Esophagus (tissue), 2 donors: ENCODE data around the gene TRAPPC12. TPM values are rescaled to one million over a fixed set of nuclear protein-coding genes. Genes with fewer than 3 reads are reported as not detected.

Experiments used
- H3K27ac ChIP-seq, 2 donors: one replicate each; pipeline ENCODE4 v1.5.1; 2013; ENCODE audit warnings: low read depth in 2 of 2, mild to moderate bottlenecking in 2 of 2, inconsistent platforms in 1 of 2, low read length in 1 of 2, moderate library complexity in 1 of 2
- H3K27me3 ChIP-seq, 2 donors: one replicate each; pipeline ENCODE4 v1.6.1; 2013; ENCODE audit warnings: low read length in 2 of 2, control low read depth in 1 of 2, mild to moderate bottlenecking in 1 of 2; ENCODE audit not compliant: insufficient read depth in 2 of 2, control insufficient read depth in 1 of 2
- H3K36me3 ChIP-seq, 2 donors: one replicate each; pipeline ENCODE4 v1.6.1; 2013; ENCODE audit warnings: low read length in 1 of 2; ENCODE audit not compliant: control insufficient read depth in 2 of 2, insufficient read depth in 2 of 2
- H3K4me1 ChIP-seq, 2 donors: one replicate each; pipeline ENCODE4 v1.6.1; 2013; ENCODE audit warnings: low read length in 1 of 2; ENCODE audit not compliant: control insufficient read depth in 2 of 2, insufficient read depth in 2 of 2
- H3K4me3 ChIP-seq, 2 donors: one replicate each; pipeline ENCODE4 v1.5.1; 2013; ENCODE audit warnings: low read length in 2 of 2, mild to moderate bottlenecking in 2 of 2, low read depth in 1 of 2, moderate library complexity in 1 of 2
- H3K9me3 ChIP-seq, 2 donors: one replicate each; pipeline ENCODE4 v1.6.1; 2013; ENCODE audit warnings: mild to moderate bottlenecking in 2 of 2, low read depth in 1 of 2, low read length in 1 of 2, moderate library complexity in 1 of 2; ENCODE audit not compliant: control insufficient read depth in 2 of 2, insufficient read depth in 1 of 2
- WGBS, 2 donors: extraction: QIAGEN DNeasy Blood & Tissue Kit; methylation state at CpG; one replicate each; pipeline ENCODE4 v1.1.7; 2013; 5-methylcytosine and 5-hydroxymethylcytosine counted together
- polyA plus RNA-seq, 2 donors: library from polyadenylated mRNA; stranded (reverse); fragments of 200-250 nt; gene quantifications; one replicate each; pipeline ENCODE4 v1.2.3, GENCODE V29; 2013
- donor health status: healthy with polysubstance abuse.
- donor health status: Bipolar disorder and iron deficiency.

The TRAPPC12 gene
- polyA plus RNA-seq, 2 donors: 43.6 to 64.2 TPM

DNA sequence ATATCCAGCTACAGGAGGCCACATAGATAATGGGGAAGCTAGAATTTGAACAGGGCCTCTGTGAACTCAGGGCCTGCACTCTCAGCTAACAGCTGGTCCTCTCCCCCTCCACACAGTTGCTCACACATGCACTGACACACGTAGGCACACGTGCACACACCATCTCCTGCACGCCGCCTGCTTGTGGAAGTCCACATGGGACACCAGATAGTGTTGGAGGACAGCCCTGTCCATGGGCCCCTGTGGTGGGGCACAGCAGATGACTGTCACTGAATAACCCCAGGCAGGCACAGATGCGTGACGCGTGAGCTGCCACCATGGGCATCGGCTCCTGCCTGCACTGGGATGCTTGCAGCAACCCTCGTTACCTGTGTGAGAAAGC lies 87.0 kb downstream of the TRAPPC12 start:
- Histone ChIP-seq H3K9me3 (no peaks in the 10 kb centered on the region), H3K4me1 (no peaks in the 10 kb centered on the region), H3K27me3 (no peaks in the 10 kb centered on the region), H3K4me3 (no peak overlapping the region), H3K27ac (no peak overlapping the region), H3K36me3 (peaks cover 0 to 52% of the 10 kb centered on the region in 2 donors)
- WGBS, 2 donors: 90 to 95% methylated on average over 9 of the region's 9 CpGs

DNA sequence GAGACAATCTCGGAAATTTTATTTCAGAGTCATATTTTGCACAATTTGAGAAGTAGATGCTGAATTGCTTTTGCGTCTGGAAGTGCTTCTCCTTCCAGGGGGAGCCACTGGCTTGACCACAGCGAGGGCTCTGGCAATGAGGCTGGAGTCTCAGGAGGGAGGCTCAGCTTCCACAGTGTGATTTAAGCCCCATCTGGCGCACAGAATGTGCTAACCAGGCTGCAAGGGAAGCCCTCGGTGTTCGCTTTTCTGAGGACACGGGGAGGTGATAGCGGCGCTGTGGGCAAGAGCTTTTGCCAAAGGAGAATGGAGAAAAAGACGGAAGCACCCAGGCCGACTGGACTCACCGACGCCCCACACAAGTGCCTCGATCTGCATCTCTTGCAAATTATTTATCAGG lies 87.5 kb downstream of the TRAPPC12 start:
- Histone ChIP-seq H3K4me1 (no peaks in the 10 kb centered on the region), H3K9me3 (no peaks in the 10 kb centered on the region), H3K4me3 (no peak overlapping the region), H3K27ac (no peak overlapping the region), H3K27me3 (no peaks in the 10 kb centered on the region), H3K36me3 (peaks cover 0 to 52% of the 10 kb centered on the region in 2 donors)
- 92 to 96% methylated on average over 14 of the region's 14 CpGs for WGBS, 2 donors

DNA sequence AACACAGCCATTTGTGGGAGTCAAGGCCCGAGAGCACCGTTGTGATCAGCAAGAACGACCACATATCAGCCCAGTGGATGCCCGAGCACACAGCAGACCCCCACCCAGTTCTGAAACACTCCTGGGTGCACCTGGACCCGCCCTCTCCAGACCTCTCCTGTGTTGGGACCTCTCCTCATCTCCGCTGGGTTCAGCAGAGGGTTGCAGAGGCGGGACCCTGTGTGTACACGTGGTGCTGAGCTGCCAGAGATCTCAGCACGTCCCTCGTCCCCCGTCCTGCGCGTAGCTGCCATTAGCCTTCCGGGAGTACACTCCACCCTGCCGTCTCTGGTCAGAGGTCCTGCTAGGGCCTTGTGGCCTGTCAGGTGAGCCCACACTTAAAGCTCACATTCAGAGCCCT lies 88.2 kb downstream of the TRAPPC12 start:
- no peak overlapping the region for H3K27ac ChIP-seq
- no peaks in the 10 kb centered on the region for H3K4me1 ChIP-seq
- 95 to 97% methylated on average over 15 of the region's 15 CpGs for WGBS, 2 donors
- H3K36me3 ChIP-seq: peaks cover 2 to 53% of the 10 kb centered on the region in 2 donors
- no peaks in the 10 kb centered on the region for H3K27me3 ChIP-seq
- no peak overlapping the region for H3K4me3 ChIP-seq
- no peaks in the 10 kb centered on the region for H3K9me3 ChIP-seq

DNA sequence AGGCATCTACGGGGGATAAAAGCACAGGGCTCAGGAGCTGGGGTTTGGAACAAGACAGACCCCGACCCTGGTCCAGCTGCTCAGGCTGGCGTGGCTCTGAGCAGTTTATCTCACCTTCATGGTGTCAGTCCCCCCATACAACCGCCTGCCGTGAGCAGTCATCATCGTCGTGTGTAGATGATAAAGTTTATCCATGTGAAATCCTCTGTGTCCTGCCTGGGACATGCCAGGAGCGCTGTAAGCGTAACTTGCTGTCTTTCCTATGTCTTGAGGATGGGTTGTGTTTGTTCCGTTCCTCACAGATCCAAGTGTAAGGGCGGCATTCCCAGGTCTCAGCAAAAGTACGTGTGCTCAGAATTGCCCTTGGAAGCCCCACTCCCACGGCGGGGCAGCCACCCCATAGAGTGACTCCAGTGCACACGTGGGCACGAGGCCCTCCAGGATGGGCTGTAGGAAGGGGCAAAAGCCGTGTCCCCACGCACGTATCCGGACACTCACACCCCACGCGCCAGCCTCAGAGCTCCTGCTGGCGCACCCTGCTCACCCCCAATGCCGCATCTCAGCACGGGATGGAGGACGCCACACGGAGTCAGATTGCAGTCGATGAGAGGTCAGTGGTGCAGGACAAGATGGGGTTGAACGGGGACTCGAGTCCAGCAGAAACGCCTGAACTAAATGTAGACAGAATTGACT lies 88.9 kb downstream of the TRAPPC12 start:
- WGBS, 2 donors: 95 to 96% methylated on average over 31 of the region's 31 CpGs
- Histone ChIP-seq H3K4me1 (no peaks in the 10 kb centered on the region), H3K27me3 (no peaks in the 10 kb centered on the region), H3K4me3 (no peak overlapping the region), H3K36me3 (peaks cover 5 to 52% of the 10 kb centered on the region in 2 donors), H3K27ac (no peak overlapping the region), H3K9me3 (no peaks in the 10 kb centered on the region)

DNA sequence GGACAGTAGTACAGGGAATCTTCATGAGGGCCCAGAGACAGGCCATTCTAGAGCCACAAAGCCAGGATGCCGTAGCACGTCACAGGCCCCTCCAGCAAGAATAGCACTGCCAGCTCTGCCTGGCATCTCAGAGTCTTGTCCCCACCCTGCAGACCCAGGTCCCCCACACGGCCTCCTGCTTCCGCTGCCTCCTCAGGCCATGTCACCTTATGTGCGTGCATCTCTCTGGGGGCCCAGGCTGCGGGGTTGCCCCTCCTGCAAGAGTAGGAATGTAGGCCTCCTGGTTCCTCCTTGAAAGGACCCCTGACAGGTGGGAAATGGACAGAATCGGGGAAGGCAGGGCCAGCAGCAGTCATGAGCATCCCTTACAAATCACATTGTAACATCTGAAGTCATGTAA lies 90.0 kb downstream of the TRAPPC12 start:
- 93 to 96% methylated on average over 7 of the region's 7 CpGs for WGBS, 2 donors
- no peak overlapping the region for H3K4me3 ChIP-seq
- no peaks in the 10 kb centered on the region for H3K4me1 ChIP-seq
- peak overlapping the region in 1 of 2 donors; percentile 36 for H3K27ac ChIP-seq
- H3K36me3 ChIP-seq: peaks cover 7 to 50% of the 10 kb centered on the region in 2 donors
- no peaks in the 10 kb centered on the region for H3K9me3 ChIP-seq
- H3K27me3 ChIP-seq: no peaks in the 10 kb centered on the region

DNA sequence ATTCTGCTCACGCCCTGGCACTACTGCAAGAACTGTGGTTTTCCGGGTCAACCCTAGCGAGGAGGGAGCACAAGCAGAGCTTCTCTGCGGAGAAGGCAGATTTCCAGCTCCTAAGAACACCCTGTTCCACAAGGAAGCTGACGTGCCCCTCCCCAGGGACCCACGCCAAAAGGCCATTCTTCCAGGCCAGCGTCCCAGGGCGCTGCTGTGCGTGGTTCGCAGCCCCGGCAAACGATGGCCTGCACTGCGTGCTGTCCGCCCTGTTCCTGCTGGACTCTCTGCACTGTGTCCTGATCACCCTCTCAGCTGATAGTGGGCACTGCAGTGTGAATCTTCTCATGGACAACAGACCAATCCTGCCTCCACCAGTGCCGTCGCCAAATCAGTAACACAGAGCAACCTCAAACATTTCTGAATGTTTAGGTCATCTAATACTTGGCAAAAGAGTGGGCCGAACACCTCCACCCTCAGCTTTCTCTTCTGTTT lies 90.7 kb downstream of the TRAPPC12 start:
- Histone ChIP-seq H3K9me3 (no peaks in the 10 kb centered on the region), H3K27ac (peak overlapping the region; percentile 40 to 66), H3K36me3 (peaks cover 7 to 45% of the 10 kb centered on the region in 2 donors), H3K4me1 (no peaks in the 10 kb centered on the region), H3K4me3 (no peak overlapping the region), H3K27me3 (no peaks in the 10 kb centered on the region)
- WGBS, 2 donors: 78 to 82% methylated on average over 17 of the region's 17 CpGs

DNA sequence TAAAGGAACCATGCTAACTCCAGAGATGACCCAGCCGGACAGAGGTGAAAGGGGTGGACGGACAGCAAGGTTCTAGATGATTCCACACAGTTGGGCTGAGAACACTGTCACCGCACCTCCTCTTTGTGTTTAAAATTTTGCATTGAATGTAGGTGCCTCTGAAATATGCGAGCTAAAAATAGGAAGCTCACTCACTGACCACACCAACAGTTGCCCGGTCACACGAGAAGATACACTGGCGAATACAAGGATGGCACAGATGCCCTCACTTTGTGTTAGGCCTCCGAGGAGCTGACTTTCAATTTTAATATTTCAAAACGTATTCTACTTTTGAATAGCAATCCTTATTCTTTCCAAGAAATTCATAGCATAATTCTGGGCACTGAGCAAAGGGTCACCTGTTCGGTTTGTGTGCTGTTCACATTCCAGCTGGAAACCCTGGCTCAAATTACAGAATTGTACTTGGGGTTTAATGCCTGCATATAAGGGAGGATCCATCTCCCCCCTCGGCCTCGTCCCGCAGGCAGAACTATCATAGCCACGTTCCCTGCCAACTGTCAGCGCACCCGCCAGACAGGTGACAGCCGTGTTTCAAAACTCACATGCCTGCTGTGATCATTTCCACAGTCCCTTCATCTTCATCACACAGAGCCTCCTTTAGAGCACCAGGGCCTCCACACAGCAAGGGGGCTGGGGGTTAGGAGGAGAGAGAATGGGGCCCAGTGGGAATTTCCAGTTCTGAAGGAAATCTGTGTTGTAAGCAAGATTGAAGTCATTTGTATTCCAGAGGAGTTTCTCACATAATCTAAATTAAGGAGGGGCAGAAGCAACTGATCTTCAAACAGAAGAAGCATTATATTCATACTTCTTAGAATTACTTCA lies 91.6 kb downstream of the TRAPPC12 start:
- Histone ChIP-seq H3K4me1 (no peaks in the 10 kb centered on the region), H3K27me3 (no peaks in the 10 kb centered on the region), H3K9me3 (no peaks in the 10 kb centered on the region), H3K4me3 (no peak overlapping the region), H3K27ac (peak overlapping the region; percentile 40 to 45), H3K36me3 (peaks cover 7 to 45% of the 10 kb centered on the region in 2 donors)
- 85 to 87% methylated on average over 17 of the region's 17 CpGs for whole genome bisulfite sequencing, 2 donors

DNA sequence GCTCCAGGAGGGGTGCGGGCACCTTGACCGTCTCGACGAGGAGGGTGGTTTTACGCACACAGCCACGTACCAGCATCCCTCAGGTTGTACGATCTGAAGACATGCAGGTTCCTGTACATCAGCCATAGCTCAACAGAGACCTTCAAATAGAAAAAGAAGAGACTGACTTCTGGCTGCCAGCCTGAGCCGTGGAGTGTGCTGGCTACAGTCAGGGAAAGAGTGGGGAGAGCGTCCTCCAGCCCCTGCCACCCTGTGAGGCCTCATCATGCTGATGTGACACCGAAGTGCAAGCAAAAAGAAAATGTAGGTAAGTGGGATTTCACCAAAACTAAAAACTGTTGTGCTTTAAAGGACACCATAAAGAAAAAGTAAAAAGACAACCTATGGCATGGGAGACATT lies 92.8 kb downstream of the TRAPPC12 start:
- no peak overlapping the region for H3K4me3 ChIP-seq
- H3K27ac ChIP-seq: no peak overlapping the region
- H3K36me3 ChIP-seq: peaks cover 7 to 36% of the 10 kb centered on the region in 2 donors
- WGBS, 2 donors: 87 to 88% methylated on average over 10 of the region's 10 CpGs
- no peaks in the 10 kb centered on the region for H3K27me3 ChIP-seq
- no peaks in the 10 kb centered on the region for H3K4me1 ChIP-seq
- H3K9me3 ChIP-seq: no peaks in the 10 kb centered on the region

DNA sequence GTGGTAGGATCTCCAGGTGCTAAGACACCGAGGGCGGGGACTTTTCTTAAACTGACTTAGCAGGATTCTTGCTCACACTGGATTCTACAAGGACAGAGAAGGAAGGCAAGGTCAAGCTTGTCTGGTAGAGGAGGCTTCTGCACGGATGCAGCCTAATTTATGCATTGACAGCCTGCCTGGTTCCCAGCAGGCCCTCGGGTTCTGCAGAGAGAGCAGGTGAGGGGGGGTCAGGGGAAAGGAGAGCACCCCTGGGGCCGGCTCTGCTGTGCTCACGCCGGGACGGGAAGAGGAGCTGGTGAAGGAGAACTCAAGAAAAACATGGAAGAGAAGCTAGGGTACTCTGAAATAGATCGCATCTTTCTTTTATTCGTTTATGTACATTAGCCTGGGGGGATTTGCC lies 93.5 kb downstream of the TRAPPC12 start:
- Histone ChIP-seq H3K27ac (no peak overlapping the region), H3K4me3 (no peak overlapping the region), H3K4me1 (no peaks in the 10 kb centered on the region), H3K36me3 (peaks cover 7 to 33% of the 10 kb centered on the region in 2 donors), H3K9me3 (no peaks in the 10 kb centered on the region), H3K27me3 (no peaks in the 10 kb centered on the region)
- WGBS, 2 donors: 76 to 77% methylated on average over 10 of the region's 10 CpGs
